ENCODE measurements around the gene SYT17. TPM values are rescaled to one million over a fixed set of nuclear protein-coding genes. Genes with fewer than 3 reads are reported as not detected.

Gene SYT17
- total and polyA plus RNA-seq, 10 of the 15 experiments (the other 5 are each of a cell fraction or from before 2014, with no cell fraction given), result 3.7 to 12.3 (median 5.0) TPM

DNA sequence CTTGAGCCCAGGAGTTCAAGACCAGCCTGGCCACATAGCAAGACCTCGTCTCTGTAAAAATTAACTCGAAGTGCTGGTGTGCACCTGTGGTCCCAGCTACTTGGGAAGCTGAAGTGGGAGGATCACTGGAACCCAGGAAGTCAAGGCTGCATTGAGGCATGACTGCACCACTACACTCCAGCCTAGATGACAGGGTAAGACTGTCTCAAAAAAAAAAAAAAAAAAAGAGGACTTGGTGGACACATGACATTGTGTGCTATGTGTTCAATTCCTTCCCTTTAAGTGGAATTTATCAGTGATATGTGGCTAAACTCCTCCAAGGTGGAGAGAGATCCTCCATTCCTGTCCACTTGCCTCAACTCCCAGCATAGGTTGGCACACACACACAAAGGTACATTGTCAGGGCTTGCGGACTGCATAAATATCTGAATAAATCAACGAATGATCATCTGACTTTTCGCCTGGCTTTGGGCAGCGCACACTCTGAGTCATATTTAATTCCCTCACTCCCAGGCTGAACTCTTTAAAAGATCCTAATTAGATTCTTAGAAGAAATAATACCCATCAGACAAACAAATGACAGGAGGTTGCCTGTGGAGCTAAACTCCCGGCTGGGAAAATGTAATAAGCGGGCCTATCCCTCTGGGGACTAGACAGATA lies 25.0 kb upstream of the SYT17 start:
- H3K4me2 ChIP-seq (ENCODE audit: control insufficient read depth, insufficient read depth), result no peak overlapping the region
- intact Hi-C loops (cut with micrococcal nuclease; ENCODE audit: unreplicated experiment), result no loop called here

DNA sequence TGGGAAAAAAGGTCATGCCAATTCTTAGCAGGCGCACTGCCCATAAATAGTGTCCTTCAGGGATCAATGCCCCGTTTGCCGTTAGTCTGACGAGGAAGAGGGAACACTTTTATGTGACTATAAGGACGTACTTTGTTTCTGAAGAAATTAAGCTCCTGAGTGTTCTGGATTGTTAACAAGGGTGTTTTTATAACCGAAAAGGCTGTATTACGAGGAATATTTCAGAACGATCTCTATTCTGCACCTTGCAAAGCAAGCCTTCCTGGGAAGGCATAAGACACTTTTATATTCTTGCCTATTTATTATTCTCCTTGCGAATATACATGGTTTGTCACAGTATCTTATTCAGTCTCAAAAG lies 24.5 kb upstream of the SYT17 start:
- ATAC-seq (no peak), FAIRE-seq (no peak), DNase-seq (ENCODE audit: low read depth, low spot score) (no peak)
- RAD21 ChIA-PET (ENCODE audit: unreplicated experiment), result interaction anchor here (1.1 kb wide), 1 partner anchor 58 kb away, joined by 3 read pairs; no protein-coding TSS in a partner anchor
- H3K4me1 ChIP-seq (ENCODE audit: control insufficient read depth, insufficient read depth, low read length), result no peaks in the 10 kb centered on the region
- no peaks in the 10 kb centered on the region for H3K36me3 ChIP-seq (ENCODE audit: control insufficient read depth in 2 of 2, insufficient read depth in 2 of 2, low read length in 1 of 2)
- no TSS peak for BruUV-seq (replicated peaks)
- intact Hi-C loops (cut with micrococcal nuclease; ENCODE audit: unreplicated experiment) (no loop called here), in situ Hi-C loops (cut with MboI) (no loop called here)
- H4K20me1 ChIP-seq (ENCODE audit: control insufficient read depth, insufficient read depth), result no peaks in the 10 kb centered on the region
- H3K27me3 ChIP-seq (replicated peaks in 1 of 2; ENCODE audit: control insufficient read depth in 2 of 2, insufficient read depth in 2 of 2, low read length in 1 of 2), result 0 out of 4 replicates have a peak, but pooled peaks cover 0 to 2% of the 10 kb centered on the region in 2 experiments
- no peak overlapping the region for H3K4me2 ChIP-seq (ENCODE audit: control insufficient read depth, insufficient read depth)
- H3K27ac ChIP-seq (ENCODE audit: control insufficient read depth, insufficient read depth), result no peak overlapping the region
- SMC1A ChIA-PET (ENCODE audit: uncharacterized antibody, unreplicated experiment), result interaction anchor here (0.6 to 1.4 kb wide), 4 partner anchors 15 to 49 kb away, joined by 3 to 6 read pairs (median 4); no protein-coding TSS in a partner anchor
- no peaks in the 10 kb centered on the region for H3K79me2 ChIP-seq (ENCODE audit: control insufficient read depth, insufficient read depth, low read length)
- no peak overlapping the region for H2AFZ ChIP-seq (ENCODE audit: control insufficient read depth, low read depth, low read length)
- POLR2A ChIA-PET, result no interaction called here
- H3K4me3 ChIP-seq, result no peak overlapping the region
- no peaks in the 10 kb centered on the region; the same call in 2 of the 3 replicates for H3K9me3 ChIP-seq (replicated peaks; ENCODE audit: control insufficient read depth, insufficient read depth, low read length)
- 37% methylated on average over 9 of the region's 9 CpGs for WGBS (ENCODE audit: insufficient coverage, insufficient replicate concordance, low lambda C conversion rate, missing lambda C conversion rate)
- CTCF ChIA-PET, result interaction anchor here (3.2 to 3.7 kb wide), 2 partner anchors 36 to 57 kb away, joined by 10 to 13 read pairs; no protein-coding TSS in a partner anchor
- no peak overlapping the region for H3K9ac ChIP-seq (ENCODE audit: control insufficient read depth, insufficient read depth, low read length)
- no peak for TF ChIP-seq TARDBP (IDR thresholded peaks at IDR 0.05; ENCODE audit: borderline replicate concordance)
- TF ChIP-seq, protein P1, sequence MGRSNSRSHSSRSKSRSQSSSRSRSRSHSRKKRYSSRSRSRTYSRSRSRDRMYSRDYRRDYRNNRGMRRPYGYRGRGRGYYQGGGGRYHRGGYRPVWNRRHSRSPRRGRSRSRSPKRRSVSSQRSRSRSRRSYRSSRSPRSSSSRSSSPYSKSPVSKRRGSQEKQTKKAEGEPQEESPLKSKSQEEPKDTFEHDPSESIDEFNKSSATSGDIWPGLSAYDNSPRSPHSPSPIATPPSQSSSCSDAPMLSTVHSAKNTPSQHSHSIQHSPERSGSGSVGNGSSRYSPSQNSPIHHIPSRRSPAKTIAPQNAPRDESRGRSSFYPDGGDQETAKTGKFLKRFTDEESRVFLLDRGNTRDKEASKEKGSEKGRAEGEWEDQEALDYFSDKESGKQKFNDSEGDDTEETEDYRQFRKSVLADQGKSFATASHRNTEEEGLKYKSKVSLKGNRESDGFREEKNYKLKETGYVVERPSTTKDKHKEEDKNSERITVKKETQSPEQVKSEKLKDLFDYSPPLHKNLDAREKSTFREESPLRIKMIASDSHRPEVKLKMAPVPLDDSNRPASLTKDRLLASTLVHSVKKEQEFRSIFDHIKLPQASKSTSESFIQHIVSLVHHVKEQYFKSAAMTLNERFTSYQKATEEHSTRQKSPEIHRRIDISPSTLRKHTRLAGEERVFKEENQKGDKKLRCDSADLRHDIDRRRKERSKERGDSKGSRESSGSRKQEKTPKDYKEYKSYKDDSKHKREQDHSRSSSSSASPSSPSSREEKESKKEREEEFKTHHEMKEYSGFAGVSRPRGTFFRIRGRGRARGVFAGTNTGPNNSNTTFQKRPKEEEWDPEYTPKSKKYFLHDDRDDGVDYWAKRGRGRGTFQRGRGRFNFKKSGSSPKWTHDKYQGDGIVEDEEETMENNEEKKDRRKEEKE (IDR thresholded peaks at IDR 0.05), result no peak
- TF ChIP-seq, protein P2, sequence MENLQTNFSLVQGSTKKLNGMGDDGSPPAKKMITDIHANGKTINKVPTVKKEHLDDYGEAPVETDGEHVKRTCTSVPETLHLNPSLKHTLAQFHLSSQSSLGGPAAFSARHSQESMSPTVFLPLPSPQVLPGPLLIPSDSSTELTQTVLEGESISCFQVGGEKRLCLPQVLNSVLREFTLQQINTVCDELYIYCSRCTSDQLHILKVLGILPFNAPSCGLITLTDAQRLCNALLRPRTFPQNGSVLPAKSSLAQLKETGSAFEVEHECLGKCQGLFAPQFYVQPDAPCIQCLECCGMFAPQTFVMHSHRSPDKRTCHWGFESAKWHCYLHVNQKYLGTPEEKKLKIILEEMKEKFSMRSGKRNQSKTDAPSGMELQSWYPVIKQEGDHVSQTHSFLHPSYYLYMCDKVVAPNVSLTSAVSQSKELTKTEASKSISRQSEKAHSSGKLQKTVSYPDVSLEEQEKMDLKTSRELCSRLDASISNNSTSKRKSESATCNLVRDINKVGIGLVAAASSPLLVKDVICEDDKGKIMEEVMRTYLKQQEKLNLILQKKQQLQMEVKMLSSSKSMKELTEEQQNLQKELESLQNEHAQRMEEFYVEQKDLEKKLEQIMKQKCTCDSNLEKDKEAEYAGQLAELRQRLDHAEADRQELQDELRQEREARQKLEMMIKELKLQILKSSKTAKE (IDR thresholded peaks at IDR 0.05; ENCODE audit: low read depth, poor library complexity, severe bottlenecking), result no peak

More for the DNA sequence above, 25.0 kb upstream of the SYT17 start:
- Histone ChIP-seq H3K9ac (ENCODE audit: control insufficient read depth, insufficient read depth, low read length) (no peak overlapping the region), H3K27me3 (replicated peaks in 1 of 2; ENCODE audit: control insufficient read depth in 2 of 2, insufficient read depth in 2 of 2, low read length in 1 of 2) (0 out of 4 replicates have a peak, but pooled peaks cover 0 to 2% of the 10 kb centered on the region in 2 experiments), H3K36me3 (ENCODE audit: control insufficient read depth in 2 of 2, insufficient read depth in 2 of 2, low read length in 1 of 2) (no peaks in the 10 kb centered on the region), H3K4me1 (ENCODE audit: control insufficient read depth, insufficient read depth, low read length) (no peaks in the 10 kb centered on the region), H3K79me2 (ENCODE audit: control insufficient read depth, insufficient read depth, low read length) (no peaks in the 10 kb centered on the region), H3K27ac (ENCODE audit: control insufficient read depth, insufficient read depth) (no peak overlapping the region), H2AFZ (ENCODE audit: control insufficient read depth, low read depth, low read length) (no peak overlapping the region), H4K20me1 (ENCODE audit: control insufficient read depth, insufficient read depth) (no peaks in the 10 kb centered on the region), H3K9me3 (replicated peaks; ENCODE audit: control insufficient read depth, insufficient read depth, low read length) (no peaks in the 10 kb centered on the region; the same call in 2 of the 3 replicates), H3K4me3 (no peak overlapping the region)
- POLR2A ChIA-PET, result no interaction called here
- in situ Hi-C loops (cut with MboI), result no loop called here
- DNase-seq (ENCODE audit: low read depth, low spot score) (no peak), ATAC-seq (no peak), FAIRE-seq (no peak)
- no TSS peak for BruUV-seq (replicated peaks)
- SMC1A ChIA-PET (ENCODE audit: uncharacterized antibody, unreplicated experiment), result interaction anchor here (0.6 to 1.0 kb wide), 2 partner anchors 26 to 43 kb away, joined by 3 read pairs; no protein-coding TSS in a partner anchor
- RAD21 ChIA-PET (ENCODE audit: unreplicated experiment), result no interaction called here
- 46% methylated on average over 8 of the region's 8 CpGs for WGBS (ENCODE audit: insufficient coverage, insufficient replicate concordance, low lambda C conversion rate, missing lambda C conversion rate)
- TF ChIP-seq, protein P3, sequence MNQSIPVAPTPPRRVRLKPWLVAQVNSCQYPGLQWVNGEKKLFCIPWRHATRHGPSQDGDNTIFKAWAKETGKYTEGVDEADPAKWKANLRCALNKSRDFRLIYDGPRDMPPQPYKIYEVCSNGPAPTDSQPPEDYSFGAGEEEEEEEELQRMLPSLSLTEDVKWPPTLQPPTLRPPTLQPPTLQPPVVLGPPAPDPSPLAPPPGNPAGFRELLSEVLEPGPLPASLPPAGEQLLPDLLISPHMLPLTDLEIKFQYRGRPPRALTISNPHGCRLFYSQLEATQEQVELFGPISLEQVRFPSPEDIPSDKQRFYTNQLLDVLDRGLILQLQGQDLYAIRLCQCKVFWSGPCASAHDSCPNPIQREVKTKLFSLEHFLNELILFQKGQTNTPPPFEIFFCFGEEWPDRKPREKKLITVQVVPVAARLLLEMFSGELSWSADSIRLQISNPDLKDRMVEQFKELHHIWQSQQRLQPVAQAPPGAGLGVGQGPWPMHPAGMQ (IDR thresholded peaks at IDR 0.05; ENCODE audit: borderline replicate concordance), result no peak
- TF ChIP-seq ZNF622 (IDR thresholded peaks at IDR 0.05) (no peak), SMARCA5 (IDR thresholded peaks at IDR 0.05) (no peak), NBN (IDR thresholded peaks at IDR 0.05) (no peak)
- CTCF ChIA-PET, result interaction anchor here (3.2 to 3.7 kb wide), 2 partner anchors 36 to 57 kb away, joined by 10 to 13 read pairs; no protein-coding TSS in a partner anchor

Measured in GM12878 (cell line).